ENCODE measurements around the gene NRXN2. TPM values are rescaled to one million over a fixed set of nuclear protein-coding genes. Genes with fewer than 3 reads are reported as not detected.
A peak's percentile ranks its signal among the peaks of the same experiment; 100 is the strongest.
"Not testable (repeated sequence)": the region's sequence is repeated elsewhere in the genome, so short reads cannot be mapped to it uniquely, and the experiment has no call there.

The NRXN2 gene
- polyA plus RNA-seq, 1 experiment: not detected

DNA sequence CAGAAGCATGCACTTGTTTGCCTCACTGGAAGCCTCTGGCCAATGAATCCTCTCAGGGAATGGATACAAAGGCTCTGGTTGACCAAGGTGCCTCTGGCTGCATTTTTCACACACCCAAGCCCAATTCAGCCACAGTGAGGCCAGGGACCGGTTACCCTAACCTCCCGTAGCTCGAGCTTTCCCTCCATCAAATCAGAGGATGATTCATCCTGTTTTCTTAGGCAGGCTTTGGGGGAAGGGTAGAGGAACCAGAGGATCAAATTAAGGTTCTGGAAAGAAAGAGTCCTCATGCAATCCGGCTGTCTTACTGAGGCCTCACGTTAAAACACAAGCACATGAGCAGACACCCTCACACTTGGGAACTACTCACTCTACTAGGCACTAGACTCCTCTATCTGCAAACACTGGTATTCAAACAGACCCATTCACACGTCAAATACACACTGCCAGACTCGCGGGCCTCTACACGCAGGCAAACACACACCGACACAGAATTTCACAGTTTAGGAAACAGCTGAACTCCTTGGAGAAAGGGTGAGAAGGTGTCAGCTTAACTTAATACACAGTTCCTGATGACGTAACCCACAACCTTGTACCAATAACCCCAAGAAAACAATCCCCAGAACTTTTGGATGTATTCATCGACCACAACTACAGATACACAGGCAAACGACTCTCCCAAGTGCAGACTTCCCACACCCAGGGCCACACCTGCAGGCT, 12.4 kb downstream of the NRXN2 start:
- Histone ChIP-seq H3K27me3 (ENCODE audit: control insufficient read depth, insufficient read depth, low read length) (peaks cover 48% of the 10 kb centered on the region), H3K9me3 (ENCODE audit: control insufficient read depth, insufficient read depth, low read length) (no peaks in the 10 kb centered on the region; the same call in 1 of the 2 replicates), H3K4me3 (ENCODE audit: low read depth, low read length) (no peak overlapping the region), H3K27ac (ENCODE audit: low read depth, low read length) (no peak overlapping the region)
- CTCF ChIA-PET: interaction anchor here (3.6 kb wide), 1 partner anchor 22 kb away, joined by 12 read pairs; no protein-coding TSS in a partner anchor
- DNase-seq (ENCODE audit: low read depth, low spot score): no peak
- POLR2A ChIA-PET: no interaction called here
- TF ChIP-seq, protein P1, sequence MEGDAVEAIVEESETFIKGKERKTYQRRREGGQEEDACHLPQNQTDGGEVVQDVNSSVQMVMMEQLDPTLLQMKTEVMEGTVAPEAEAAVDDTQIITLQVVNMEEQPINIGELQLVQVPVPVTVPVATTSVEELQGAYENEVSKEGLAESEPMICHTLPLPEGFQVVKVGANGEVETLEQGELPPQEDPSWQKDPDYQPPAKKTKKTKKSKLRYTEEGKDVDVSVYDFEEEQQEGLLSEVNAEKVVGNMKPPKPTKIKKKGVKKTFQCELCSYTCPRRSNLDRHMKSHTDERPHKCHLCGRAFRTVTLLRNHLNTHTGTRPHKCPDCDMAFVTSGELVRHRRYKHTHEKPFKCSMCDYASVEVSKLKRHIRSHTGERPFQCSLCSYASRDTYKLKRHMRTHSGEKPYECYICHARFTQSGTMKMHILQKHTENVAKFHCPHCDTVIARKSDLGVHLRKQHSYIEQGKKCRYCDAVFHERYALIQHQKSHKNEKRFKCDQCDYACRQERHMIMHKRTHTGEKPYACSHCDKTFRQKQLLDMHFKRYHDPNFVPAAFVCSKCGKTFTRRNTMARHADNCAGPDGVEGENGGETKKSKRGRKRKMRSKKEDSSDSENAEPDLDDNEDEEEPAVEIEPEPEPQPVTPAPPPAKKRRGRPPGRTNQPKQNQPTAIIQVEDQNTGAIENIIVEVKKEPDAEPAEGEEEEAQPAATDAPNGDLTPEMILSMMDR (IDR thresholded peaks at IDR 0.05; ENCODE audit: low read depth, low read length): no peak

DNA sequence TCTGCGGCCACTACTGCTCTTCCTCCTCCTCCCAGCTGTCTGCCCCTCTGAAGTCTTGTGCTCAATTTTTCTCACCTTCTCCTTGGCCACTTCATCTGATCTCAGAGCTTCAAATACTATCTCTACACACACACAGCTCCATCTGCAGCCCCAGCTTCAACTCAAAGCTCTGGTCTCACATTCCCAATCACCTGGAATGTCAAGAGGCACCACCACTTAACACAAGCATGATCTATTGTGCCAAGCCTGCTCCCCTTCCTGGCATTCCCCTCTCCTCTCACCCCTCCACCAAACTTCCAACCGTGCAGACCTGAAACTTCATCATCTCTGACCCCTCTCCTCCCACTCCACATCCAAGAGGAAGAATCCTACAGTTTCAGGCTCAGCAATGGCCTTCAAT, 17.5 kb downstream of the NRXN2 start:
- ChIA-PET POLR2A (no interaction called here), CTCF (interaction anchor here (4.5 kb wide), 1 partner anchor 17 kb away, joined by 29 read pairs; no protein-coding TSS in a partner anchor)
- Histone ChIP-seq H3K4me3 (ENCODE audit: low read depth, low read length) (no peak overlapping the region), H3K27ac (ENCODE audit: low read depth, low read length) (peak overlapping the region; percentile 39), H3K9me3 (ENCODE audit: control insufficient read depth, insufficient read depth, low read length) (no peaks in the 10 kb centered on the region), H3K27me3 (ENCODE audit: control insufficient read depth, insufficient read depth, low read length) (peaks cover 42% of the 10 kb centered on the region)
- TF ChIP-seq, protein P1 (IDR thresholded peaks at IDR 0.05; ENCODE audit: low read depth, low read length): no peak
- no peak for DNase-seq (ENCODE audit: low read depth, low spot score)

DNA sequence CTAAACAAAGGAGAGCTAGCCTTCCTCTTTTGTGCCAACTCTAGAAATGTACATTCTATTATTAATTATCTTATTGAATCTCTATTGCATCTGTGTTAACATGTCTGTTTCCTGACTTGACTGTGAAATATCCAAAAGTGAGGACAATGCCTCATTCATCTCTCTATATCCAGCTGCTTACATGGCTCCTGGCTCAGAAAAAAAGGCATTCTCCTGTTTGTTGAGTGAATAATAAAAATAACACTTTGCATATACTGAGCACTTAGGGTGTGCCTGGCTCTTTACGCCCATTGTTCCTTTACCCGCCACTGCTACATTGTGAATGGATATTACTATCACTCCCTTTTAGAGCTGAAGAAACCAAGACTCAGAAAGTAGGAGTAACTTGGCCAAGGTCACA, 19.9 kb downstream of the NRXN2 start:
- Histone ChIP-seq H3K4me3 (ENCODE audit: low read depth, low read length) (no peak overlapping the region), H3K27me3 (ENCODE audit: control insufficient read depth, insufficient read depth, low read length) (peaks cover 40% of the 10 kb centered on the region), H3K27ac (ENCODE audit: low read depth, low read length) (no peak overlapping the region), H3K9me3 (ENCODE audit: control insufficient read depth, insufficient read depth, low read length) (no peaks in the 10 kb centered on the region)
- DNase-seq (ENCODE audit: low read depth, low spot score): no peak
- TF ChIP-seq, protein P1 (IDR thresholded peaks at IDR 0.05; ENCODE audit: low read depth, low read length): no peak
- ChIA-PET POLR2A (no interaction called here), CTCF (interaction anchor here (4.5 kb wide), 1 partner anchor 15 kb away, joined by 29 read pairs; no protein-coding TSS in a partner anchor)

DNA sequence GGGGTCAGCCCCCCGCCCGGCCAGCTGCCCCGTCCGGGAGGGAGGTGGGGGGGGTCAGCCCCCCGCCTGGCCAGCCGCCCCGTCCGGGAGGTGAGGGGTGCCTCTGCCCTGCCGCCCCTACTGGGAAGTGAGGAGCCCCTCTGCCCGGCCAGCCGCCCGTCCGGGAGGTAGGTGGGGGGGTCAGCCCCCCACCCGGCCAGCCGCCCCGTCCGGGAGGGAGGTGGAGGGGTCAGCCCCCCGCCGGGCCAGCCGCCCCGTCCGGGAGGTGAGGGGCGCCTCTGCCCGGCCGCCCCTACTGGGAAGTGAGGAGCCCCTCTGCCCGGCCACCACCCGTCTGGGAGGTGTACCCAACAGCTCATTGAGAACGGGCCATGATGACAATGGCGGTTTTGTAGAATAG, 21.0 kb downstream of the NRXN2 start:
- CTCF ChIA-PET: interaction anchor here (2.1 kb wide), 1 partner anchor 13 kb away, joined by 8 read pairs; no protein-coding TSS in a partner anchor

DNA sequence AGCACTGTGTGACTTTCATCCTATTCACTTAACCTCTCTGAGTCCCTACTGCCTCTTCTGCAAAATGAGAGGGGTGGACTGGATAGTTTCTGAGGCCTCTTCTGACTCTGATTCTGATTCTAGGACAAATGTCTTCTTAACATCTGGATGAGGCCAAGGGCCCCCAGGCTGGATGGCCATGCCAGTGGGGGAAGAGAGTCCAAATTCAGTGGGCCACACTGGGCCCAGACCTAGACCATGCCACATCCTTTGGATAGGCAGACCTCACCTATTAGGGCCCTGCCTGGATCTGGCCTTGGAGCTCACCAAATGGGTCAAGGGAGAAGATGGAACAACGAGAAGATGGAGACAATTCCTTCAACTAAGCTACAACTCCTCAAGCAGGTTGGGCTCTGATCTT, 24.6 kb downstream of the NRXN2 start:
- no peak overlapping the region for H3K4me3 ChIP-seq (ENCODE audit: low read depth, low read length)
- no peaks in the 10 kb centered on the region for H3K9me3 ChIP-seq (ENCODE audit: control insufficient read depth, insufficient read depth, low read length)
- TF ChIP-seq, protein P1 (IDR thresholded peaks at IDR 0.05; ENCODE audit: low read depth, low read length): no peak
- ChIA-PET POLR2A (no interaction called here), CTCF (interaction anchor here (0.6 to 3.5 kb wide), 3 partner anchors 10 to 104 kb away, joined by 3 to 35 read pairs (median 4); no protein-coding TSS in a partner anchor)
- DNase-seq (ENCODE audit: low read depth, low spot score): no peak
- H3K27ac ChIP-seq (ENCODE audit: low read depth, low read length): no peak overlapping the region
- peaks cover 44% of the 10 kb centered on the region for H3K27me3 ChIP-seq (ENCODE audit: control insufficient read depth, insufficient read depth, low read length)

More for the DNA sequence above, 21.0 kb downstream of the NRXN2 start:
- H3K9me3 ChIP-seq (ENCODE audit: control insufficient read depth, insufficient read depth, low read length); H3K27ac ChIP-seq (ENCODE audit: low read depth, low read length); DNase-seq (ENCODE audit: low read depth, low spot score); H3K4me3 ChIP-seq (ENCODE audit: low read depth, low read length); POLR2A ChIA-PET: not testable (repeated sequence)
- H3K27me3 ChIP-seq (ENCODE audit: control insufficient read depth, insufficient read depth, low read length): peaks cover 50% of the 10 kb centered on the region
